Mucosa of rectum (tissue), 2 donors: ENCODE results near the gene DNAH8.

Experiments
- H3K27ac ChIP-seq, 2 donors: one replicate each; pipeline ENCODE4 v1.7.0; 2013; ENCODE audit warnings: inconsistent platforms in 2 of 2, low read depth in 2 of 2, low read length in 2 of 2
- H3K27me3 ChIP-seq, 2 donors: one replicate each; pipeline ENCODE4 v1.7.0; 2013; ENCODE audit warnings: low read length in 2 of 2; ENCODE audit not compliant: control insufficient read depth in 2 of 2, insufficient read depth in 2 of 2
- H3K36me3 ChIP-seq, 2 donors: one replicate each; pipeline ENCODE4 v1.7.0; 2013; ENCODE audit warnings: low read length in 2 of 2; ENCODE audit not compliant: control insufficient read depth in 2 of 2, insufficient read depth in 2 of 2
- H3K4me1 ChIP-seq, 2 donors: one replicate each; pipeline ENCODE4 v1.7.0; 2013; ENCODE audit warnings: low read length in 2 of 2, mild to moderate bottlenecking in 1 of 2; ENCODE audit not compliant: control insufficient read depth in 2 of 2, insufficient read depth in 2 of 2
- H3K4me3 ChIP-seq, 2 donors: one replicate each; pipeline ENCODE4 v1.7.0; 2013; ENCODE audit warnings: low read length in 2 of 2
- H3K9ac ChIP-seq, 2 donors: one replicate each; pipeline ENCODE4 v1.7.0; 2013; ENCODE audit warnings: low read length in 2 of 2, low read depth in 1 of 2, mild to moderate bottlenecking in 1 of 2
- H3K9me3 ChIP-seq, 2 donors: one replicate each; pipeline ENCODE4 v1.7.0; 2013; ENCODE audit warnings: low read length in 2 of 2; ENCODE audit not compliant: control insufficient read depth in 2 of 2
- donor health status: healthy.
- donor health status: Normal muscosa, but diverticular disease.

Gene DNAH8

GRCh38 chr6:38937839-38938613 is 222.9 kb downstream of the DNAH8 start:
- H3K4me3 ChIP-seq, result no peak overlapping the region
- no peak overlapping the region for H3K9ac ChIP-seq
- H3K36me3 ChIP-seq, result no peaks in the 10 kb centered on the region
- no peaks in the 10 kb centered on the region for H3K9me3 ChIP-seq
- H3K27me3 ChIP-seq, result no peaks in the 10 kb centered on the region
- no peak overlapping the region for H3K27ac ChIP-seq
- no peaks in the 10 kb centered on the region for H3K4me1 ChIP-seq

- no peaks in the 10 kb centered on the region for H3K36me3 ChIP-seq
- no peaks in the 10 kb centered on the region for H3K4me1 ChIP-seq
- no peaks in the 10 kb centered on the region for H3K27me3 ChIP-seq
Observed at GRCh38 chr6:38938741-38939140, 223.6 kb downstream of the DNAH8 start.

GRCh38 chr6:38942442-38942841 is 227.3 kb downstream of the DNAH8 start:
- Histone ChIP-seq H3K27ac (no peak overlapping the region), H3K36me3 (no peaks in the 10 kb centered on the region), H3K9me3 (no peaks in the 10 kb centered on the region), H3K4me1 (no peaks in the 10 kb centered on the region), H3K4me3 (no peak overlapping the region), H3K9ac (no peak overlapping the region), H3K27me3 (no peaks in the 10 kb centered on the region)

More at GRCh38 chr6:38938741-38939140, 223.6 kb downstream of the DNAH8 start:
- no peaks in the 10 kb centered on the region for H3K9me3 ChIP-seq
- no peak overlapping the region for H3K27ac ChIP-seq
- no peak overlapping the region for H3K9ac ChIP-seq
- no peak overlapping the region for H3K4me3 ChIP-seq

- no peaks in the 10 kb centered on the region for H3K4me1 ChIP-seq
- no peak overlapping the region for H3K27ac ChIP-seq
- H3K27me3 ChIP-seq, result no peaks in the 10 kb centered on the region
- no peaks in the 10 kb centered on the region for H3K36me3 ChIP-seq
- H3K9me3 ChIP-seq, result no peaks in the 10 kb centered on the region
- H3K4me3 ChIP-seq, result no peak overlapping the region
- no peak overlapping the region for H3K9ac ChIP-seq
Observed at GRCh38 chr6:38942965-38943364, 227.9 kb downstream of the DNAH8 start.

- no peaks in the 10 kb centered on the region for H3K36me3 ChIP-seq
- H3K27me3 ChIP-seq, result no peaks in the 10 kb centered on the region
- H3K9me3 ChIP-seq, result no peaks in the 10 kb centered on the region
- no peaks in the 10 kb centered on the region for H3K4me1 ChIP-seq
- H3K27ac ChIP-seq, result no peak overlapping the region
- no peak overlapping the region for H3K4me3 ChIP-seq
- no peak overlapping the region for H3K9ac ChIP-seq
Observed at GRCh38 chr6:38943964-38944363, 228.9 kb downstream of the DNAH8 start.

- no peak overlapping the region for H3K27ac ChIP-seq
- no peaks in the 10 kb centered on the region for H3K9me3 ChIP-seq
- H3K4me3 ChIP-seq, result no peak overlapping the region
- H3K36me3 ChIP-seq, result no peaks in the 10 kb centered on the region
- H3K4me1 ChIP-seq, result no peaks in the 10 kb centered on the region
- no peak overlapping the region for H3K9ac ChIP-seq
- no peaks in the 10 kb centered on the region for H3K27me3 ChIP-seq
Observed at GRCh38 chr6:38944655-38945279, 229.7 kb downstream of the DNAH8 start.

- no peak overlapping the region for H3K27ac ChIP-seq
- H3K36me3 ChIP-seq, result no peaks in the 10 kb centered on the region
- peaks cover 3% of the 10 kb centered on the region in 2 donors for H3K9me3 ChIP-seq
- no peak overlapping the region for H3K4me3 ChIP-seq
- H3K9ac ChIP-seq, result no peak overlapping the region
- no peaks in the 10 kb centered on the region for H3K4me1 ChIP-seq
- H3K27me3 ChIP-seq, result peaks cover 0 to 8% of the 10 kb centered on the region in 2 donors
Observed at GRCh38 chr6:38955861-38956260, 240.8 kb downstream of the DNAH8 start.

GRCh38 chr6:38957426-38957825 is 242.3 kb downstream of the DNAH8 start:
- no peak overlapping the region for H3K4me3 ChIP-seq
- H3K9me3 ChIP-seq, result peaks cover 3% of the 10 kb centered on the region in 2 donors
- H3K27me3 ChIP-seq, result peaks cover 0 to 8% of the 10 kb centered on the region in 2 donors
- no peaks in the 10 kb centered on the region for H3K4me1 ChIP-seq
- H3K9ac ChIP-seq, result no peak overlapping the region
- H3K36me3 ChIP-seq, result no peaks in the 10 kb centered on the region
- H3K27ac ChIP-seq, result no peak overlapping the region

GRCh38 chr6:38959138-38959537 is 244.0 kb downstream of the DNAH8 start:
- no peaks in the 10 kb centered on the region for H3K36me3 ChIP-seq

GRCh38 chr6:38968702-38969149 is 253.6 kb downstream of the DNAH8 start:
- H3K4me1 ChIP-seq, result no peaks in the 10 kb centered on the region
- no peak overlapping the region for H3K9ac ChIP-seq
- H3K27me3 ChIP-seq, result peaks cover 0 to 3% of the 10 kb centered on the region in 2 donors
- H3K9me3 ChIP-seq, result no peaks in the 10 kb centered on the region
- no peak overlapping the region for H3K27ac ChIP-seq
- H3K36me3 ChIP-seq, result no peaks in the 10 kb centered on the region
- H3K4me3 ChIP-seq, result no peak overlapping the region

More at GRCh38 chr6:38959138-38959537, 244.0 kb downstream of the DNAH8 start:
- Histone ChIP-seq H3K9me3 (peaks cover 3% of the 10 kb centered on the region in 2 donors), H3K4me3 (no peak overlapping the region), H3K27ac (no peak overlapping the region), H3K27me3 (peaks cover 0 to 6% of the 10 kb centered on the region in 2 donors), H3K9ac (no peak overlapping the region), H3K4me1 (no peaks in the 10 kb centered on the region)
